RKO (cell line): ENCODE measurements around the gene SPCS1.

ENCODE experiments used
- DNase-seq: peaks from one replicate; pipeline ENCODE4 v3.0.0-alpha.2; 2016; ENCODE audit warnings: low spot score

The SPCS1 gene

GRCh38 chr3:52730681-52731080 is 24.8 kb downstream of the SPCS1 start:
- no peak for DNase-seq

- no peak for DNase-seq
These were observed 25.7 kb downstream of the SPCS1 start for GRCh38 chr3:52731590-52731989.

DNA sequence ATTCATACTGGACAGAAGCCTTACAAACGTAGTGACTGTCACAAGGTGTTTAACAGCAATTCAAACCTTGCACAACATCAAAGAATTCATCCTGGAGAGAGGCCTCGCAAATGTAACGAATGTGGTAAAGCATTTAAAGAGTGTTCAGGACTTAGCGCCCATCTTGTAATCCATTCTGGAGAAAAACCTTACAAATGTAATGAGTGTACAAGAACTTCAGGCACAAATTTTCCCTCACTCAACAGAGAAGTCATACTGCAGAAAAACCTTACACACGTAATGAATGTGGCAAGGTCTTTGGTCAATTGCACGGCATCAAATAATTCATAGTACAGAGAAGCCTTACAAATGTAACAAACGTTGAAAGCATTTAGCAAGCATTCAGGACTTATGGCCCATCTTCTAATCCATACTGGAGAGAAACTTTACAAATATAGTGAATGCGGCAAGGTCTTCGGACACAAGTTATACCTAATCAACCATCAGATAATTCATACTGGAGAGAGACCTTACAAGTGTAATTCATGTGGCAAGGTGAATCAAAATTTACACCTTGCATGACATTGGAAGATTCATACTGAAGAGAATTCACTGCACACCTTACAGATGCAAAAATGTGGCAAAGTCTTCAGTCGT is 27.5 kb downstream of the SPCS1 start:
- DNase-seq: no peak

GRCh38 chr3:52739730-52740129 is 33.8 kb downstream of the SPCS1 start:
- no peak for DNase-seq

- DNase-seq: peak; percentile 55
These were observed 36.6 kb downstream of the SPCS1 start for GRCh38 chr3:52742418-52743041.

DNA sequence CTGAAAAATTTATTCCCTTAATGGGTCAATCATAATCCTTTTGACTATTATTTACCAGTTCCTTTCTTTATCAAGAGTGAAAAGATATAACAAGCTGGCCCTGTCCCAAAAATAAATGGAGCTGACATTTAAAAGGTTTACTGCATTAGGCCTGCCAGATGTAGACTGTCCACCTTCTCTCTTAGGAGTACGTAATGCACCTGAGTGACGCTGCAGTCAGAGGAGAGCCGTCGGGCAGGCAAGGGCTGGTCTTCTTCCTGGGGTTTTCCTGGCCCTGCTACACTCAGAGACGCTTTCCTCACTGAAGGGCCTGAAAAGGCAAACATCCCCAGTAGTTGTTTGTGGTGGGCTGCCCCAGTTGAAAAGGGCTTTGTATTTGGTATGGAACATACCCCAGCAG is 37.2 kb downstream of the SPCS1 start:
- DNase-seq: no peak

DNA sequence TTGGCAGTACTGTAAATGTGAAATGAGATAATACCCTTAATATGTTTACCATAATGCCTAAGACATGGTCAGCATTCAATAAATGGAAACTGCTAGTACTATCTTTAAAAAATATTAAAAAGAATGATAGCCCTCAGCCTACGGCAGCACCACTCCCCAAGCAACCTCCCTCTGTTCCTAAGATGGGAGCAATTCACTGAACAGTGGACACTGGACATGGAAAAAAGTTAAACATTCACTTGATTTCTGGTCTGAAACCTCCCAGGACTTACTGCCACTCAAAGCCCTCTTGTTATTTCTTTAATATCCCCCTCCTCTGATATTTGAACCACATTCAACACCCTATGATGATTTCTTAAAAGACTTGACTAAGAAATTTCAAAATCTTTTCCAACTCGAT is 37.8 kb downstream of the SPCS1 start:
- no peak for DNase-seq

GRCh38 chr3:52752045-52752660 is 46.2 kb downstream of the SPCS1 start:
- no peak for DNase-seq

GRCh38 chr3:52754373-52754772 is 48.5 kb downstream of the SPCS1 start:
- DNase-seq: peak; percentile 40

DNA sequence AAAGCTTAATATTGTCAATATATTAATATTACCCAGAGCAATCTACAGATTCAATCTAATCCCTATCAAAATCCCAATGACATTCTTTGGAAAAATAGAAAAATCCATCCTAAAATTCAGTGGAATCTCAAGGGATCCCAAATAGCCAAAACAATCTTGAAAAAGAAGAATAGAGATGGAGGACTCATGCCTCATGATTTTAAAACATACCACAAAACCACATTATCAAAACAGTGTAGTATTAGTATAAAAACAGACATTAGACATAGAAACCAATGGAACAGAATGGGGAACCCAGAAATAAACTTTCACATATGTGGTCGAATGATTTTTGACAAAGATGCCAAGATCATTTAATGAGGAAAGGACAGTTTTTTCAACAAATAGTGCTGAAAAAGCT is 50.2 kb downstream of the SPCS1 start:
- no peak for DNase-seq
